ENCODE measurements around the gene ENTHD1.

ENTHD1 gene

DNA sequence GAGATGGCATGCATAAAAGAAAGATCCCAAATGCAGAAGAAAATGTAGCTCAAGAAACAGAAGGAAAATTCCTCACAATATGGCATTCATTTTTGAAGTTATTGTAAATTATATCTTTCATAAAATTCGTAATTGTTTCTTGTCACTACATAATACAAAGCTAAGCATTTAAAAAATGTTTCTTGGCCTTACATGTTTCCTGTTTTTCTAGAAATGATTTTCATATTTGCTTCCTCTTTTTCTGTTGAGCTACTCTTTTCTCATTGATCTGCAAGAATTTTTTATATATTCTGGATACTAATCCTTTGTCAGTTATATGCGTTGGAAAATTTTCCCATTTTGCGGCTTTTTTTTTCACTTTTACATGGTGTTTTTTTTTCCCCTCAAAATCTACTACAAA is 48.0 kb downstream of the ENTHD1 start:
- DNase-seq (ENCODE audit: low spot score): no peak

DNA sequence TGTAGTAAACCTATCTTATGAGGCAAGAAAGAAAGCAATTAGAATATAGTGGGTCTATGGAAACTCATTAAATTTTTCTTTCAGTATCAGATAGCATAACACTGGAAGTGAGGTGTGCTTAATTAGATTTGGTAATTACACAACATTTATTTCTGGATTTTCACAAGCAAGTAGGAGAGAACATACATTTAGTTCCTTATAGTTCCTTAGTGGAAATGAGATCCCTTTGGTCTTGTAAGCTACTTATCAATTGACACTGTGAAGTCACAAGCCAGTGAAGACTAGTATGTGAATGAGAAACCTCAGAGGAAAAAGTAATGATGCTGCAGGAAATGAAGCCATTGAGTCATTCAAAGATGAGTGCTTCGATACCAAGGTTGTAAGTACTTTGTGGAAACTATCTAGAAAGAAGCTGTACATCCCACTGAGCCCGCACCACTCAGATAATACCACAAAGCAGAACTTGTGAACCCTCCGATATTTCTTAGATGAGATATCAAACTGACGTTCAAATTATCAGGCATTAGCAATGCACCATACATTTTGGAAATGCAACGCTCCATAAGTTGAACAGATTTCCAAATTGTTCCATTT is 53.5 kb downstream of the ENTHD1 start:
- DNase-seq (ENCODE audit: low spot score): peak; percentile 12

DNA sequence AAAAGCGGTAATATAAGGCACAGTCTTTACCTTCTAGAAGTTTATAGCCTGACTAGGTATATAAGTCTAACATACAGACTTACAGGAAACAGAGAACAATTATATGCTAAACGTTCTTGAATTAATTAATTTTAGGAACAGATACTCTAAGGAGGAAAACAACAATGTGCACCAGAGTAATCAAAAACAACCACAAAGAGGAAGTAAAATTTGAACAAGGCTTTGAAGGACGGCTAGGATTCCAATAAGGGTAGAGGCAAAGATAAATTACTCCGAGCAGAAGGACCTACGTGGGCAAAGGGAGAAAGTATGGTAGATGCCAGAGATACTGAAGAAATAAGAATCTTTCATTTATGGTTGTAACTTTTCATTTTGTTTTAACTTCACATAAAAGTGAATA is 54.4 kb downstream of the ENTHD1 start:
- no peak for DNase-seq (ENCODE audit: low spot score)

DNA sequence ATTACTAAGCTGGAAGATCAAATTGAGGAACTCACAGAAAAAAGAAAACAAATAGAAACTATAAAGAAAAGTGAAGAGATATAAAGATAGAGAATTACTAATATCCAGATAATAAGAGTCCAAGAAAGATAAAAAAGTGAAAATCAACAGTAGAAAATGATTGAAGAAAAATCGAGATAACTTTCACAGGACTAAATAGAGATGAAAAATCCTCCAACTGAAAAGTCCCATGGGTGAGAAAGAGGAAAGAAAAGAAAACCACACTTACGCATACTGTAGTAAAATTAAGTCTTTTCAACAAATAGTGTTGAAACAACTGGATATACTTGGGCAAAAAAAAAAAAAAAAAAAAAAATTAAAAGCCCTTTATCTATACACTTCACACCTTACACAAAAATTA is 60.0 kb downstream of the ENTHD1 start:
- no peak for DNase-seq (ENCODE audit: low spot score)

DNA sequence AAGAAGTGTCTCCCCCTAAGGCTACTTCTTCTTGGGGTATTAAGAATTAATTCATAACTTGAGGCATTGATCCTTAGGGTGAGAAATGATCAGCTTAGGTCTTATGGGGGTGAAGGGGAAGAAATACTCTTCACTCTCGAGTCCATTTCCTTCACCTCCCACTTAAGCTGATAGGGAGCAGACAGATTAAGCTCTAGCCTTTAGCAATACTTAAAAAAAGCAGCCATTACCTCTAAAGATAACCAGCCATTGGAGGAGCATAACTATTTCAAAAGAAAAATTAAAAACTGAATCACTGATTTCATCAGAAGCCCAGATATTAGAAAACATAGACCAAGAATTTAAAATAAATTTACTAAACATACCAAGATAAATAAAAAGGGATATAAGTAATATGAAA is 60.5 kb downstream of the ENTHD1 start:
- DNase-seq (ENCODE audit: low spot score): no peak

DNA sequence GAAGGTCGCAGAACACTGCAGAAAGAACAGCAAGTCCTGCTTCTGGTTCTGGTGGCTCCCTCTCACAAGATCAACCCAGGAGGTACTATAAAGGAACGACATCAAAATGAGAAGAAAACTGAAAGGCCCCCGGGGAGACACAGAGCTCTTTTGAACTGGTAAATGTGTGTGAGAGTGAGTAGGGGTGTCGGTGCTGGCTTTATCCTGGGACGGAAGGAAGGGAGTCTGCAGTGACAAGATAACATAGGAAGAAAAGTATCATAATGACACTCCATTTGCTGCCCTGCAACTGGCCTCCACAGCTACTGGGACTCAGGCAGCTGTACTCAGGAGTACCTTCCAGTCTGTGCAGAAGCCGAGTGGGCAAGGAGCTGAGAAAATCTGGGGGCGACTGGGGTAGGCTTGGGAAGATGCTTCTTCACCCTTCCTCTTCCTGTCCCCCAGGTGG is 60.9 kb downstream of the ENTHD1 start:
- peak; percentile 66 for DNase-seq (ENCODE audit: low spot score)

DNA sequence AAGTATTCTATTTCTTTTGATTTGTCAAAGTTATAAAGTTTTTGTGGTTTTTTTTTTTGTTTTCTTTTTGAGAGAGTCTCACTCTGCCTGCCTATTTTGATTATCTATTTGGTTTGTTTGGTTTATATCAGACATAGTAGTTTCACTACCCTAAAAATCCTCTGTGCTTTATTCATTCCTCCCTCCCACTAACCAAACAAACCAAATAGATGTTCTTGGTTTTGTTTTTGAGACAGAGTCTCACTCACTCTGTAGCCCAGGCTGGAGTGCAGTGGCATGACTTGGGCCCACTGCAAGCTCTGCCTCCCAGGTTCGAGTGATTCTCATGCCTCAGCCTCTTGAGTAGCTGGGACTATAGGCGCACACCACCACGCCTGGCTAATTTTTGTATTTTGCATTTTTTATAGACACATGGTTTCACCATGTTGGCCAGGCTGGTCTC is 67.9 kb downstream of the ENTHD1 start:
- DNase-seq (ENCODE audit: low spot score): no peak

DNA sequence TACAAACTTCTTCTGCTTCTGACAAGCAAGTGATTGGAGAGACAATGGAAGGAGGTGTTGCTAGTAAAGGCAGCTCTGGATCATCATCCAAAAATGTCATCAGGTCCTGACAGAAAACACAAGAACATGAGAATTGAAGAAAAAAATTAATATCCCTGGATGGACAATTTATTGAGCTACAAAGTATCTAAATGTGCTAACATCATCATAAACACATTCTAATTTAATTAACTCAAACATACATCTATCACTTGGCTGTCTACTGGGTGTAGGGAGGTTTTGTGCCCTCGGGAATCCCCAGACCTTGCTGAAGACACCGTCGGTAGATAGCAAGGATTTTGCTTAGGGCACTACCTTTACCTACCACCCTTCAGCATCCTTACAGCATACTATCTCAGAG is 72.6 kb downstream of the ENTHD1 start:
- no peak for DNase-seq (ENCODE audit: low spot score)

DNA sequence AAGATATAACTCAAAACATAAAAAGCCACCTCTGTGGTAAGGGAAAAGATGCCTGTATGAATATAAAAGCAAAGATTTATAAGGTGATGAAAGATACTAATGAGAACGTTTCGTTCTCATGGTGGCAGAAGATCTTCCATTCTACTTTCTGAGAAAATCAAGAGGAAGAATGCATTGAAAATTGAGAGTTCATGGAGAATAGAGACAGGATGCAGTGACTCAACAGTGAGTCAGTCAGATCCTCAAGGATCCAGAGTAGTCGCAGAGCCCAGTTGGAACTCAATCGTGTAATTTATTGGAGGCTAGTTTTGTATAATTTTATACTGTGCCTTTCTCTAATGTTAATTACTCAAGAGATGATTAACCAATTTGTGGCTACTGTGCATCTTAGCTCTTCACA is 73.3 kb downstream of the ENTHD1 start:
- no peak for DNase-seq (ENCODE audit: low spot score)

DNA sequence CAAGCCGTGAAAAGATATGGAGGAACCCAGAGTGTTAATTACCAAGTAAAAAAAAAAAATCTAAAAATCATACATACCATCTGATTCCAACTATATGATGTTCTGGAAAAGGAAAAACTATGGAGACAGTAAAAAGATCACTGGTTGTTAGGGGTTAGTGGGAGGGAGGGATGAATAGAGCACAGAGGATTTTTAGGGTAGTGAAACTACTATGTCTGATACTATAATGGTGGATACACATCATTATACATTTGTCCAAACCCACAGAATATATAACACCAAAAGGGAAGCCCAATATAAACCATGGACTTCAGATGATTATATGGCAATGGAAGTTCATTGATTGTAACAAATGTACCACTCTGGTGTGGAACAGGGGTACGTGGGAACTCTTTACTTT is 74.1 kb downstream of the ENTHD1 start:
- no peak for DNase-seq (ENCODE audit: low spot score)

DNA sequence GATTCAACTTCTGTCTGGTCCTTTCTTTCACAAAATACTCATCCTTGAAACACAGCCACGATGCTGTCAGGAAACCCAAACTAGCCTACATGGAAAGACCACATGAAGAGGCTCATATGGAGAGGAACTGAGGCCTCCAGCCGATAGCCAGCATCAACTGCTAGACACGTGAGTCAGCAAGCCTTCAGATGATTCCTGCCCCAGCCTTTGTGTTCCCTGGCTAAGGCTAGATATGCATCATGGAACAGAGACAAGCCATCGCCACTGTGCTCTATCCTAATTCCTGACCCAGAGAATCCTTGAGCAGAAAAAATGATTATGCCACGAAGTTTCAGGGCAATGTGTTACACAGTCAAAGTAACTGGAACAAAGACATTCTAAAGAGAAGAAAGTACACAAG is 75.5 kb downstream of the ENTHD1 start:
- no peak for DNase-seq (ENCODE audit: low spot score)

DNA sequence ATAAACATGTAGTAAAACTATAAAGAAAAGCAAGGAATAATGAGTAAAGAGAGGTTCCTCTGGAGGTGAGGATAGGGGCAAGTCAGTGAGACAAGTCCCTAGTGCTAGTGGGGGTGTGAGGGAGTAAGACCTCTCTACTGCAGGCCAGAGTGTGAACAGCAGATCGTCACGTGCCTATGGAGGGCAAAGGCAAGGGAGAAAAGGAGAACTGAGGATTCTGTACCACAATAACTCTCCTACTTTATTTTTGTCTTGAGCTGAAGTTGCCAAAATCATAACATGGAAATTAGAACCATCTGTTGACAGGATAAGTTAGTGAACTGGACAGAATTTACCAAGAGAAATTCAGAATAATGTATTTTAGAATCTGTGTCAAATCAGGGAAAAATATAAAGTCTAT is 77.6 kb downstream of the ENTHD1 start:
- DNase-seq (ENCODE audit: low spot score): no peak

DNA sequence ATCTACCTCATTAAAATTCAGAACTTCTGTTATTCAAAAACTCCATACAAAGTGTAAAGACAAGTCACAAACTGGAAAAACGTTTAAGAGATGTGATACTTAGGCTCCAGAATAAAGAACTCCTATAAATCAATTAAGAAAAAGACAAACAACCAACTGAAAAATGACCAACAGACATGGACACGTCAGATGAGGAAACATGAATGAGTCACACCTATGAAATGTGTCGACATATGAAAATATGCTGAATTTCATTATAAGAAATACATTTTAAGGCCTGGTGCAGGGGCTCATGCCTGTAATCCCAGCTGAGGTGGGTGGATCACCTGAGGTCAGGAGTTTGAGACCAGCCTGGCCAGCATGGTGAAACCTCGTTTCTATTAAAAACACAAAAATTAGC is 78.7 kb downstream of the ENTHD1 start:
- DNase-seq (ENCODE audit: low spot score): no peak

DNA sequence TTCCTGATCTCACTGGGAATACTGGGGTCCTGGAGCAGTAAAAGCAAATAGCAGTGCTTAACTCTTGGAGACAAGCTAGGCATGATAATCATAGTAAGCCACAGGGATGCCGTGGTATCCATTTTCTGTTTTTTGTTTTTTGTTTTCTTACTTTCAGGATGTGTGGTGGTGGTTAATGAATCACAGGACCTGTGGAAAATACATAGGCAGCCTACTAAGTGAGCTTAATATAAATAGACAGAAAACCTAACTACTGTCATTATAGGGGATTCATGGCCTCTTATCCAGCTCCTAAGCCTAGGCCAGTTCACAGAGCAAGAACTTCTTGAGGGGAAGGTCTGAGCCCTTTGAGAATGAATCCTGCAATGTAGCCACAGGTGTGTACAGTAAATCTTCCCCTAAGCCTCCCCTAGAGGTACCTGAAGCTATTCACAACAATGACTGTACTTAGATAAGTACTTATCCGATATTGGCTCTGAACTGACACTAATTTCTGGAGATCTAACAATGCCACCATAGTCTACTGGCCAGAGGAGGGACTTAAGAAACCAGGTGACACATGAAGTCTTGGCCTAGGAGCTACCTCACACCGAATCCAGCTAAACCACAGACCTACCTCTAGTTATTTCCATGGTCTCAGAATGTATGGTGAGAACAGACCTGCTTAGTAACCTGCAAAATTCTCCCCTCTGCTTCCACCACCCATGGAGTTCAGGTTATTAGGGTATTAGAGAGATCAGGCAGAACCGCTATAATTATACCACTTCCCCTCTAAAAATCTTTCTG is 83.6 kb downstream of the ENTHD1 start:
- DNase-seq (ENCODE audit: low spot score): no peak

DNA sequence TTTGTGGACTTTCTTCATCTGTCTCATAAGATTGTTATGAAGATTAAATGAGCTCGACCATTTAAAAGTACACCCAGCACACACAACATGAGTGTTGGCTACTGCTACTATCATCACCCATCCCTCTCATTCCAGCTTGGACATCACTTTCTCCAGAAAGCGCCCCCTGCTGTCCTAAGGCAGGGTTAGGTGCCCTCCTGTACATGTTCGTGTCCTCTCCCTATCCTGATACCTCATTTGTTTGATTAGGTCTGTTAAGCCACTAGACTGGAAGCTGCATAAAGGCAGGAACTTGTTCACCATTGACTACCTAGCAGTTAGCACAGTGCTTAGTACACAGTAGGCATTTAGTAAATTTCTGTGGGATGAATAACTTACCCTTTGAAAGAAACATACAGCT is 85.5 kb downstream of the ENTHD1 start:
- DNase-seq (ENCODE audit: low spot score): peak; percentile 65

DNA sequence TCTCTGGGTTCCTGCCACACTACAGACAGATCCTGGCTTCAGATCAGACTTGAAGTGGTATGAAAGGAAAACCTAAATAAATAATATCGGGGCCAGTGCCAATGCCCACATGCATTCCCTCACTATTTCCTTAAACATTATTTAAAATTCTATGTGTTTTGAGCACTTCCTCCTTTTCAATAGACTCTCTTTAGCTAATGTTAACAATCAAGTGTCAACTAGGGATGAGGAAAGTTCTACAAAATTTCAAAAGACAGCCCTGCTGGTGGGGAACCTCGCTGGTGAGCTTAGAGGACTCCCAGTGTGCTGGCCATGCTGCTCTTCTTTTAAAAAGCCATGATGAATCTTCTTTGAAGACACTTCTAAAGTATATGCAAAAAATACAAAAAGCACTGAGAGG is 87.5 kb downstream of the ENTHD1 start:
- DNase-seq (ENCODE audit: low spot score): no peak

DNA sequence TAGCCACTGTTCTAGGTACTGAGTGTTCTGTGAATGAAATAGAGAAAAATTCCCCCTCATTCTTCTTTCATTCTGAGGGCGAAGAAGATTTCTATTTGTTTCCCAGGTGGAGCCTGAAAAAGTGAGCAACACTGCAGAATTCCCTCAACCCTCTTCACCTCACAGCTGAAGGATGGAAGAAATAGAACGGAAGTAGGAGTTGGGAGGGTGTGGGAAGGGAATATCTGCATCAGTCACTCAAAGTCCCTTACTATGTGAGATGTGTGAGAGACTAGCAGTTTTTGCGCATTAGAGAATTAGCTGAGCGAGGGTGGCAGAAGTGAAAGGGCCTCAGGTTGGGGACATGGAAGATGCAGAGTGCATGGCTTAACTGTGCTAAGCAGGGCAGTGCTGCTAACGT is 88.4 kb downstream of the ENTHD1 start:
- no peak for DNase-seq (ENCODE audit: low spot score)

DNA sequence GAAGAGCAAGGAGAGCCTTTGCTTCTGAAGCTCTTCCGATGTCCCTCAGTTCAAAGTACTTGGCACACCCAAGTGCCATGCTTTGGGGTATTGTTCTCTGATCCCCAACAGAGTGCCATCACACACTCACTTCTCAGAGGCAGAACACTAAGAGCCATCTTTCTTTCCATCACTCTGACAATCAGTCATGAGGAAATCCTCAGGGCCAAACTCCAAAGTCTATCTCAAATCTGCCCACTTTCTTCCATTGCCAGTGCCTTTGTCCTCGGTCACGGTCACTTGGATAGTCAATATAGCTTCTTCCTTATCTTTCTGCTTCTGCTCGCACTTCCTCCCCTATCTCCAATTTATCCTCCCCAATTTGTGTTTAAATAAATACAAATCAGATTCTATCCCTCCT is 90.9 kb downstream of the ENTHD1 start:
- DNase-seq (ENCODE audit: low spot score): no peak

DNA sequence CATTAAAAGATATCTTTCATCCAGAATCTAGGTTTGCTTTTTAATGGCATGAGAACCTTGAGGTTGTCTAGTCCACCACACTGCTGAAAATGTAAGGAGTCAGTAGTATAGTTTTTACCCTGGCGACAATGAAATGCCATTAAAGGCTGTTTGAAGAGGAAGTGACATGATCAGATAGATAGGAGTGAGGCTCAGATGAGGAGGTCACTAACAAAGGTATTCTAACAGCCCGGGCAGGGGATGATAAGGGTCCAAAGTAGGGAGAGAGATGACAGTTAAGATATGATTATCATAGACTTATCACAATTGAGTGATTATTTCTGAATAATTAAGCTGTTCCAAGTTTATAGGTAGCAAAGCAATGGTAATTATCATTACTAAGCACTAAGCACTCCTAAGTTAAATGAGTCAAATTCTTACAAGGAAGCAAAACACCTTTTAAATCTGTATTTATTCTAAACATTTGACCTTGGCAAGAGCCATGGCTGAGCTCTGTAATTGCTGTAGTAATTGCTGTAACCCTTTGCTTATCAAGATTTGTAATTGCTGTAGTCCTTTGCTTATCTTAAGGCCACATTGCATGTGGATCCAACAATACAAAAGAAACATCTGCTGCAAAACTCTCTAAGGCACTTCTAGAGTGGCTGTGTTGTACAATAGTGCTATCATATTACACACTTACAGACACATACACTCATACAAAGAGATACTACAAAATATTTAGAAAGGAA is 92.6 kb downstream of the ENTHD1 start:
- no peak for DNase-seq (ENCODE audit: low spot score)

DNA sequence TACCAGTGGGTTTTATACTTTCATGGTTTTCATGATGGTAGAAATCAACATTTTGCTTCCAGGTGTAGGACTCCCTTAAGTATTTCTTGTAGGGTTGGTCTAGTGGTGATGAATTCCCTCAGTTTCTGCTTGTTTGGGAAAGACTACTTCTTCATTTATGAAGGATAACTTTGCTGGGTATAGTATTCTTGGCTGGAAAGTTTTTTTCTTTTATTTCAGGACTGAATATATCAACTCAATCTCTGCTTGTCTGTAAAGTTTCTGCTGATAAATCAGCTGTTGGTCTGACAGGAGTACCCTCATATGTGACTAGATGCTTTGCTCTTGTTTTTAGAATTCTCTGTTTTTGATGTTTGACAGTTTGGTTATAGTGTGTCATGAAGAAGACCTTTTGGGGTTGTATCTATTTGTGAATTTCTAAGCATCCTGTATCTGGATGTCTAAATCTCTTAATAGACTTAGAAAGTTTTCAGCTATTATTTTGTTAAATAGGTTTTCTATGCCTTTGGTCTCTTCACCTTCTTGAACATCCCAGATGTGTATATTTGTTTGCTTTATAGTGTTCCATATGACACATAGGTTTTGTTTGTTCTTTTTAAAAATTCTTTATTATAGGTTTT is 95.9 kb downstream of the ENTHD1 start:
- DNase-seq (ENCODE audit: low spot score): no peak

DNA sequence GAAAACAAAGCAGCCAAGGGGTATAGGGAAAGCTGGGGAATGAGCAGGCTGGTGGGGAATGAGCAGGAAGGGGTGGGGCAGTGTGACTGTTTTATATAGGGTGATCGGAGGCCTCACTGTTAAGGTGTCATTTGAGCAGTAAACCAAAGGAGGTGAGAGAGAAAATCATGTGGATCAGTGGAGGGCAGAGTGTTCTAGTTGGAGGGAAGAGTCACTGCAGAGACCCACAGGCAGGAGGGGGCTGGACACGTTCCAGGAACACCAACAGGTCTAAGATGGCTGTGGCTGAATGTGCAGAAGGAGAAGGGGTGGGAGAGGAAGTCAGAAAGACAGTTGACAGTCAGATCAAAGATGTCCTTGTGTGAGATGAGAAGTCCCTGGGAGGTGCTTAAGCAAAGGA is 103.8 kb downstream of the ENTHD1 start:
- no peak for DNase-seq (ENCODE audit: low spot score)

DNA sequence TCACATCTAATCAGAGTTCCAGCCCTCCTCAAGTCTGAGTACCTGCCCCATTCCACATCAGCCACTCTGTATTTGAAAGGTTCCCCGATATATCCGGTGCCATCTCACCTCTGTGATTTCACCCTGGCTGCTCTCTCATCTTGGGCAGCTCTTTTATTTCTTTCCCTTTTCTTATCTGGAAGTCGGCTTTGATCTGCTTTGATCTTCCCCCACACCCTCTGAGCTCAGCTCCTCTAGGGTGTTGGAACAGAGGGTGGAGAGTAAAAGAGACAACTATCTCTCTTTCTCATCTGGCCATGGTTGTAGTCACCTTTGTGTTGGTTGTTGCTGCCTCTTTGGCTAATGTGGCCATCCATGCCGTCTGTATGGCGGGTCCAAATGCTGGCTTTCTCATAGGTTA is 108.3 kb downstream of the ENTHD1 start:
- no peak for DNase-seq (ENCODE audit: low spot score)
